ENCODE results near the gene TTPAL.

DNA sequence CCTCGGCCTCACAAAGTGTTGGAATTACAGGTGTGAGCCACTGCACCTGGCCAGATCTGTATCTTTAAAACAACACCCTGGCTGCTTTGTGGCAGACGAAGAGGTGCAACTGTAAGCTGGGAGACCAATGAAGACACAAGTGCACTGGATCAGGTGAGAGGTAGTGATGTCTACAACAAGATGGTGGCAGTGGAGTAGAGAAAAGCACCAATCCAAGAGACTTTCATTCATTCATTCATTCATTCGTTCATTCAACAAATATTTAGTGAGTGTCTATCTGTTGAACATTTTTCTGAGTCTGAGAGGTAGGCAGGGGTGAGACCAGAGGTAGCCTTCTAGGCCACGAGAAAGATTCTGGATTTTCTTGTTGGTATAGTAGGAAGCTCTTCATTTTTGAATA is 36.9 kb upstream of the TTPAL start:
- TF ChIP-seq, protein P1, sequence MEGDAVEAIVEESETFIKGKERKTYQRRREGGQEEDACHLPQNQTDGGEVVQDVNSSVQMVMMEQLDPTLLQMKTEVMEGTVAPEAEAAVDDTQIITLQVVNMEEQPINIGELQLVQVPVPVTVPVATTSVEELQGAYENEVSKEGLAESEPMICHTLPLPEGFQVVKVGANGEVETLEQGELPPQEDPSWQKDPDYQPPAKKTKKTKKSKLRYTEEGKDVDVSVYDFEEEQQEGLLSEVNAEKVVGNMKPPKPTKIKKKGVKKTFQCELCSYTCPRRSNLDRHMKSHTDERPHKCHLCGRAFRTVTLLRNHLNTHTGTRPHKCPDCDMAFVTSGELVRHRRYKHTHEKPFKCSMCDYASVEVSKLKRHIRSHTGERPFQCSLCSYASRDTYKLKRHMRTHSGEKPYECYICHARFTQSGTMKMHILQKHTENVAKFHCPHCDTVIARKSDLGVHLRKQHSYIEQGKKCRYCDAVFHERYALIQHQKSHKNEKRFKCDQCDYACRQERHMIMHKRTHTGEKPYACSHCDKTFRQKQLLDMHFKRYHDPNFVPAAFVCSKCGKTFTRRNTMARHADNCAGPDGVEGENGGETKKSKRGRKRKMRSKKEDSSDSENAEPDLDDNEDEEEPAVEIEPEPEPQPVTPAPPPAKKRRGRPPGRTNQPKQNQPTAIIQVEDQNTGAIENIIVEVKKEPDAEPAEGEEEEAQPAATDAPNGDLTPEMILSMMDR (IDR thresholded peaks at IDR 0.05; ENCODE audit: low read depth, low read length, missing input control): no peak
- TF ChIP-seq, protein P2, sequence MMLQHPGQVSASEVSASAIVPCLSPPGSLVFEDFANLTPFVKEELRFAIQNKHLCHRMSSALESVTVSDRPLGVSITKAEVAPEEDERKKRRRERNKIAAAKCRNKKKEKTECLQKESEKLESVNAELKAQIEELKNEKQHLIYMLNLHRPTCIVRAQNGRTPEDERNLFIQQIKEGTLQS (IDR thresholded peaks at IDR 0.05): no peak
- TF ChIP-seq JUND (IDR thresholded peaks at IDR 0.05): no peak
- TF ChIP-seq, protein P3, sequence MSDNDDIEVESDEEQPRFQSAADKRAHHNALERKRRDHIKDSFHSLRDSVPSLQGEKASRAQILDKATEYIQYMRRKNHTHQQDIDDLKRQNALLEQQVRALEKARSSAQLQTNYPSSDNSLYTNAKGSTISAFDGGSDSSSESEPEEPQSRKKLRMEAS (IDR thresholded peaks at IDR 0.05): no peak
- no peak for TF ChIP-seq HNF4A (conservative IDR thresholded peaks at IDR 0.05)
- TF ChIP-seq TAF1 (conservative IDR thresholded peaks at IDR 0.05): no peak
- TF ChIP-seq, protein P4, sequence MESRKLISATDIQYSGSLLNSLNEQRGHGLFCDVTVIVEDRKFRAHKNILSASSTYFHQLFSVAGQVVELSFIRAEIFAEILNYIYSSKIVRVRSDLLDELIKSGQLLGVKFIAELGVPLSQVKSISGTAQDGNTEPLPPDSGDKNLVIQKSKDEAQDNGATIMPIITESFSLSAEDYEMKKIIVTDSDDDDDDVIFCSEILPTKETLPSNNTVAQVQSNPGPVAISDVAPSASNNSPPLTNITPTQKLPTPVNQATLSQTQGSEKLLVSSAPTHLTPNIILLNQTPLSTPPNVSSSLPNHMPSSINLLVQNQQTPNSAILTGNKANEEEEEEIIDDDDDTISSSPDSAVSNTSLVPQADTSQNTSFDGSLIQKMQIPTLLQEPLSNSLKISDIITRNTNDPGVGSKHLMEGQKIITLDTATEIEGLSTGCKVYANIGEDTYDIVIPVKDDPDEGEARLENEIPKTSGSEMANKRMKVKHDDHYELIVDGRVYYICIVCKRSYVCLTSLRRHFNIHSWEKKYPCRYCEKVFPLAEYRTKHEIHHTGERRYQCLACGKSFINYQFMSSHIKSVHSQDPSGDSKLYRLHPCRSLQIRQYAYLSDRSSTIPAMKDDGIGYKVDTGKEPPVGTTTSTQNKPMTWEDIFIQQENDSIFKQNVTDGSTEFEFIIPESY (IDR thresholded peaks at IDR 0.05): no peak
- no peak for TF ChIP-seq RAD21 (IDR thresholded peaks at IDR 0.05)
- TF ChIP-seq, protein P5, sequence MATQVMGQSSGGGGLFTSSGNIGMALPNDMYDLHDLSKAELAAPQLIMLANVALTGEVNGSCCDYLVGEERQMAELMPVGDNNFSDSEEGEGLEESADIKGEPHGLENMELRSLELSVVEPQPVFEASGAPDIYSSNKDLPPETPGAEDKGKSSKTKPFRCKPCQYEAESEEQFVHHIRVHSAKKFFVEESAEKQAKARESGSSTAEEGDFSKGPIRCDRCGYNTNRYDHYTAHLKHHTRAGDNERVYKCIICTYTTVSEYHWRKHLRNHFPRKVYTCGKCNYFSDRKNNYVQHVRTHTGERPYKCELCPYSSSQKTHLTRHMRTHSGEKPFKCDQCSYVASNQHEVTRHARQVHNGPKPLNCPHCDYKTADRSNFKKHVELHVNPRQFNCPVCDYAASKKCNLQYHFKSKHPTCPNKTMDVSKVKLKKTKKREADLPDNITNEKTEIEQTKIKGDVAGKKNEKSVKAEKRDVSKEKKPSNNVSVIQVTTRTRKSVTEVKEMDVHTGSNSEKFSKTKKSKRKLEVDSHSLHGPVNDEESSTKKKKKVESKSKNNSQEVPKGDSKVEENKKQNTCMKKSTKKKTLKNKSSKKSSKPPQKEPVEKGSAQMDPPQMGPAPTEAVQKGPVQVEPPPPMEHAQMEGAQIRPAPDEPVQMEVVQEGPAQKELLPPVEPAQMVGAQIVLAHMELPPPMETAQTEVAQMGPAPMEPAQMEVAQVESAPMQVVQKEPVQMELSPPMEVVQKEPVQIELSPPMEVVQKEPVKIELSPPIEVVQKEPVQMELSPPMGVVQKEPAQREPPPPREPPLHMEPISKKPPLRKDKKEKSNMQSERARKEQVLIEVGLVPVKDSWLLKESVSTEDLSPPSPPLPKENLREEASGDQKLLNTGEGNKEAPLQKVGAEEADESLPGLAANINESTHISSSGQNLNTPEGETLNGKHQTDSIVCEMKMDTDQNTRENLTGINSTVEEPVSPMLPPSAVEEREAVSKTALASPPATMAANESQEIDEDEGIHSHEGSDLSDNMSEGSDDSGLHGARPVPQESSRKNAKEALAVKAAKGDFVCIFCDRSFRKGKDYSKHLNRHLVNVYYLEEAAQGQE (IDR thresholded peaks at IDR 0.05): no peak
- TF ChIP-seq YY1 (IDR thresholded peaks at IDR 0.05): no peak
- TF ChIP-seq RXRA (IDR thresholded peaks at IDR 0.05): no peak
- TF ChIP-seq NR2F2 (IDR thresholded peaks at IDR 0.05): no peak
- no peak for TF ChIP-seq FOXA1 (IDR thresholded peaks at IDR 0.05)
- TF ChIP-seq SP1 (IDR thresholded peaks at IDR 0.05): no peak
